Superior temporal gyrus (tissue), 1 donor: ENCODE data around the gene DNAJC17.

Experiments
- DNase-seq: peaks from one replicate; pipeline ENCODE4 v3.0.0-alpha.2; 2016; ENCODE audit errors: extremely low spot score

DNAJC17 gene

GRCh38 chr15:40766194-40766815 is 41.0 kb downstream of the DNAJC17 start:
- no peak for DNase-seq

GRCh38 chr15:40764629-40765103 is 42.6 kb downstream of the DNAJC17 start:
- no peak for DNase-seq

GRCh38 chr15:40763801-40764628 is 43.3 kb downstream of the DNAJC17 start, which contains the start of gene GCHFR:
Gene GCHFR (plus strand): TSS chr15:40764068. CDS start chr15:40764181, 113 bp downstream.
- DNase-seq, result no peak

GRCh38 chr15:40762919-40763800 is 44.1 kb downstream of the DNAJC17 start:
- DNase-seq, result no peak

- no peak for DNase-seq
Measured at GRCh38 chr15:40759961-40760360, 47.3 kb downstream of the DNAJC17 start.

GRCh38 chr15:40756938-40757337 is 50.3 kb downstream of the DNAJC17 start:
- DNase-seq, result no peak

GRCh38 chr15:40755812-40756208 is 51.5 kb downstream of the DNAJC17 start:
- DNase-seq, result peak; percentile 13

- peak; percentile 93 for DNase-seq
Measured at GRCh38 chr15:40754883-40755811, 52.1 kb downstream of the DNAJC17 start, which contains the start of gene RMDN3. Gene RMDN3 (minus strand): TSS chr15:40755254. CDS start chr15:40754783, 471 bp downstream.

GRCh38 chr15:40754574-40754882 is 52.7 kb downstream of the DNAJC17 start:
- no peak for DNase-seq

- no peak for DNase-seq
Measured at GRCh38 chr15:40751745-40752144, 55.5 kb downstream of the DNAJC17 start.

- DNase-seq, result no peak
Measured at GRCh38 chr15:40750885-40751284, 56.4 kb downstream of the DNAJC17 start.

GRCh38 chr15:40749151-40749630 is 58.1 kb downstream of the DNAJC17 start:
- DNase-seq, result no peak

- no peak for DNase-seq
Measured at GRCh38 chr15:40747685-40748631, 59.3 kb downstream of the DNAJC17 start.

- DNase-seq, result no peak
Measured at GRCh38 chr15:40746916-40747418, 60.3 kb downstream of the DNAJC17 start.

- DNase-seq, result no peak
Measured at GRCh38 chr15:40744815-40745152, 62.5 kb downstream of the DNAJC17 start.

- no peak for DNase-seq
Measured at GRCh38 chr15:40743921-40744814, 63.1 kb downstream of the DNAJC17 start.

- DNase-seq, result no peak
Measured at GRCh38 chr15:40743485-40743901, 63.8 kb downstream of the DNAJC17 start.

GRCh38 chr15:40739854-40740253 is 67.4 kb downstream of the DNAJC17 start:
- no peak for DNase-seq
